NK-92 (cell line): Measurements from ENCODE around the gene FMO1.
"Not testable (repeated sequence)": the region's sequence is repeated elsewhere in the genome, so short reads cannot be mapped to it uniquely, and the experiment has no call there.

Source experiments
- DNase-seq: peaks from one replicate; lab custom pipeline; 2025; ENCODE audit not compliant: unreplicated experiment; lab: John Stamatoyannopoulos, UW

FMO1 gene

GRCh38 chr1:171248302-171248701 is at the start of gene FMO1:
FMO1 (plus strand) TSS chr1:171248494; CDS start chr1:171258088, 9,594 bp downstream.
- no peak for DNase-seq

DNA sequence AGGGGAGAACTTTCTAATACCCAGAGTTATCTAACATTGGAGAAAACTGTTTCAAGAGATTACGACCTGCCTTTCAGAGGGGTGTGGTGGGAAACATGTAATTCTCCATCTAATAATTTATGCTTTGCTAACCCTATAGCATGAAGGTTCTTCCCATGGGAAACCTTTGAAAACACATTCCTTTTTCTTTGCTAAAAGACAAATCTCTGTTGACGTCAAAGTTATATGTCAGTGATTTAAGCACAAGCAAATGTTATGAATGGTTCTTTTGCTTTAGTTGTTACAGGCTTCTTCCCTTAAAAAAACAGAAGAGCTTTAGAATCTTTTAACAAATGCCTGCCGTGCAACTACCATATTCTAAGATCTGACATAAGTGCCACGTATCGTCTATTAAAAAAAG is 44.0 kb upstream of the FMO1 start:
- DNase-seq: no peak

- DNase-seq: no peak
Measured at GRCh38 chr1:171206204-171206977, 41.9 kb upstream of the FMO1 start.

GRCh38 chr1:171206978-171207355 is 41.3 kb upstream of the FMO1 start:
- no peak for DNase-seq

GRCh38 chr1:171207377-171207776 is 40.9 kb upstream of the FMO1 start:
- no peak for DNase-seq

GRCh38 chr1:171210355-171210754 is 37.9 kb upstream of the FMO1 start:
- no peak for DNase-seq

GRCh38 chr1:171212607-171213351 is 35.5 kb upstream of the FMO1 start:
- DNase-seq: no peak

GRCh38 chr1:171213559-171214454 is 34.5 kb upstream of the FMO1 start:
- DNase-seq: no peak

GRCh38 chr1:171217658-171218443 is 30.4 kb upstream of the FMO1 start:
- DNase-seq: no peak

GRCh38 chr1:171218661-171219060 is 29.6 kb upstream of the FMO1 start:
- no peak for DNase-seq

- no peak for DNase-seq
Measured at GRCh38 chr1:171219346-171220080, 28.8 kb upstream of the FMO1 start.

DNA sequence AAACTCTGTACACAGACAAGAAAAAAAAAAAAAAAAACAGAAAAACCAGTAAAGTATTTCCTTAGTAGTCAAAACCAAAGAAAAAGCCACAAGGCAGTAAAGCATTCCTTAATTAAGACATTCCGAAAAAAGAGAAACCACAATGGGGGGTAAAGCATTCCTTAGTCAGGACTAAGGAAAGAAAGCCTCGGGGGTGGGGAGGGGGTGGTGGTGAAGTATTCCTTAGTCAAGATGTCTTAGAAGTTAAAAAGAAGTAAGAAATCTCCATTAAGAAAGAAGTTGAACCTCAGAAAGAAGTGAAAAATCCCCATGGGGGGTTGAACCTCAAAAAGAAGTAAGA is 28.2 kb upstream of the FMO1 start:
- no peak for DNase-seq

DNA sequence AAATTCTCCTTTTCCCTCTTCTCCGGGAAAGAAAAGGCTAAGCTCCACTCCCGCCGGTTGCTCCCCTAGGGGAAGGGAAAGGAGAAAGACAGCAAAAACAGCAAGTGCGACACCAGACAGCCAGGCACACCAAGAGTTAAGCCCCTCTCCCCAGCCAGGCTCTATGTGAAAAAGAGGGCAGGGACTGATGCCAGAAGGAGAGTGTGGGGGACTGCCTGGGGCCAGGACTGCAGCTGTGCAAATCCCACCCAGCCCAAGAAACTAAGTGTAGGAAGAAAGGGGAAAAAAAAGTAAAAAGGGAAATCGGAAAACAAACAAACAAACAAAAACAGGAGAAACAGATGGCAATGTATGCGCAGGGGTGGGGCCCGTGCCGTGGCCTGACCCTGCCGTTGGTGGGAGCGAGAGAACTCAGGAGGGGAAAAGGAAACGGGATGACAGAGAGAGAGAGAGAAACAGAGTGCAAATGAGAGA is 27.7 kb upstream of the FMO1 start:
- DNase-seq: no peak

GRCh38 chr1:171221665-171222591 is 26.4 kb upstream of the FMO1 start:
- DNase-seq: no peak

GRCh38 chr1:171222936-171223335 is 25.4 kb upstream of the FMO1 start:
- no peak for DNase-seq

GRCh38 chr1:171224257-171224656 is 24.0 kb upstream of the FMO1 start:
- not testable (repeated sequence) for DNase-seq

GRCh38 chr1:171226747-171227370 is 21.4 kb upstream of the FMO1 start:
- no peak for DNase-seq

DNA sequence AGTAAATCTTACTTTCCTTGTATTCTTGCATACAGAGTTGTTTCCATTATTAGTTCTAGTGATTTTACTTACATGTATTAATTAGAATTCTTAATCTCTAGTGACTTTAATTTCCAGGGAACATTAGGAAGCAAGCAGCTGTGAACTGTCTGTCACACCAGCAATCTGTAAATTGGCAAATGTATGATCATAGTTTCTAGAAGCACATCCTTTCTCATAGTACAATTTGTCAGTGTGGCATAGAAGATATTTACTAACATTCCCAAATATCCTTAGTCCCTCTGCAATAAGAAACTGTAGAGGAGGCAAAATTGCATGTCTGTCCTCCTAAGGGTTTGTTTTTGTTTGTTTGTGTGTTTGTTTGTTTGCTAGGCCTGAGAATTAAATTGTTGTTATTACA is 17.0 kb upstream of the FMO1 start:
- no peak for DNase-seq
